A204.1 (cell line): ENCODE results near the gene FHIT.

ENCODE experiments used
- FAIRE-seq: peaks from 2 replicates; lab custom pipeline; 2012; peaks lifted over from hg19 to GRCh38; lab: Jason Lieb, UNC

FHIT gene

DNA sequence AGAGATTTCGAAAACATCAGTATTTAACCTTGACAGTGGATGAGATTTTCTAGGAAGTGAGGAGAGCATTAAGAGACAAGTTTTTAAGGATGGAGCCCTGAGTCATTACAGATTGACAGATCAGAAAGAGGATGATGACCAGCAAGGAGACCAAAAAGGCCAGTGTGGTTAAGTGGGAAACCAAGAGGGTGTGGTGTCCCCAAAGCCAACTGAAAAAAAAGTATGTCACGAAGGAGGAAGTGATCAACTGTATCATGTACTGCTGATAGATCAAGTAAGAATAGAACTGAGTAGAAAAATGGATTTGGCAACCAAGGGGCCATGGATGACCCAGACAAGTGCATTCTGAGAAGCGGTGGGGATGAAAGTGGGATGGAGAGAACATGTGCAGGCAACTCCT lies 491.8 kb downstream of the FHIT start:
- no peak for FAIRE-seq

DNA sequence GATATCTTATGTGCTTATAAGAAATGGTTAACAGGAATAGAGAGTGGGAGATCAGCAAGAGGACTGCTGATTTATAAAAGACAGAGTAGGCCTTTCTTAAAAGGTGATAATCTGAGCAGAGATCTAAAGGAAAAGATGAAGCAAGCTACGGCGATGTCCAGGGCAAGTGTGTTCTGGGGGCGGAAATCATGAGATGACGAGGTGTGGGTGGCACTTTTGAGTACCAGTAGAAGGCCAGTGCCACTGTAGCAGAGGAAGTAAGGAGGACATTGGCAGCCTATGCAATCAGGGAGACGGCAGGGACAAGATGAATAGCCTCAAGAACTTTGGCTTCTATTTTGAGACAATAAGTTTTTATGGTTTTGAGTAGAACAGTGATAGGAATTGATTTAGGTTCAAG lies 492.4 kb downstream of the FHIT start:
- no peak for FAIRE-seq

DNA sequence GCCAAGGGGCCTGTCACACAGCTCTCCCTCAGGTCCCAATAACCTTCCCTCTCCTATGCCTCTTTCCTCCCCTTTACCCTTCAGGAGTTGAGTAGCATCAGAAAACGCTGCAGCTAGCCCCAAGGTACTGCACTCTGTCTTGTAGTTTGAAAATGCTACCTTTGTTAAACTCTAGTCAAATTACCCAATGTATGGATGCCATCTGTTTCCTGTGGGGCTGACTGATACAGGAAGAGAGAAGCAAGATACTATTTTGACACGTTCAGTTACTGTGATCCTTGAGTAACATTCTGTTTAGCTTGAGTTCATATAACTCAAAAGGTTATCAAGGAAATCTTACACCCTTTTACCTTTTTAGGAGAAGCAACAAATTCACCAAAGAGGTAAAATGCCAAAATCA lies 493.1 kb downstream of the FHIT start:
- FAIRE-seq = no peak

DNA sequence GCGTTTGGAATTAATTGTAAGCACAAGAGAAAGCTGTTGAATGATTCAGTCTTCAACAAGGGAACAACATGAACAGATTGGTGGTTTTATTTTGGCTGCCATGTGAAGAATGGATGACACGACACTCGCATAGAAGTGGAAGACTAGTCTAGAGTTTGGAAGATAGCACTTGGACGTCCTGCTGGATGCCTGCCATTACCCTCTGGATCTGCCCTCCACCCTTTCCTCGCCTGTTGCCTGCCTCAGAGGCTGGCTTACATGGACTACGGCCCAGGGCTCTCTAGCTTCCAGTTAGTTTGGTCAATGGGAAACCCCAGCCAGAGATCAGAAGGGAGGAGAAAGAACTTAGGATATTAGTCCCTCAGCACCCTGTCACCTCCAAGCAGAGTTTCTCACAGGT lies 493.5 kb downstream of the FHIT start:
- FAIRE-seq = no peak

DNA sequence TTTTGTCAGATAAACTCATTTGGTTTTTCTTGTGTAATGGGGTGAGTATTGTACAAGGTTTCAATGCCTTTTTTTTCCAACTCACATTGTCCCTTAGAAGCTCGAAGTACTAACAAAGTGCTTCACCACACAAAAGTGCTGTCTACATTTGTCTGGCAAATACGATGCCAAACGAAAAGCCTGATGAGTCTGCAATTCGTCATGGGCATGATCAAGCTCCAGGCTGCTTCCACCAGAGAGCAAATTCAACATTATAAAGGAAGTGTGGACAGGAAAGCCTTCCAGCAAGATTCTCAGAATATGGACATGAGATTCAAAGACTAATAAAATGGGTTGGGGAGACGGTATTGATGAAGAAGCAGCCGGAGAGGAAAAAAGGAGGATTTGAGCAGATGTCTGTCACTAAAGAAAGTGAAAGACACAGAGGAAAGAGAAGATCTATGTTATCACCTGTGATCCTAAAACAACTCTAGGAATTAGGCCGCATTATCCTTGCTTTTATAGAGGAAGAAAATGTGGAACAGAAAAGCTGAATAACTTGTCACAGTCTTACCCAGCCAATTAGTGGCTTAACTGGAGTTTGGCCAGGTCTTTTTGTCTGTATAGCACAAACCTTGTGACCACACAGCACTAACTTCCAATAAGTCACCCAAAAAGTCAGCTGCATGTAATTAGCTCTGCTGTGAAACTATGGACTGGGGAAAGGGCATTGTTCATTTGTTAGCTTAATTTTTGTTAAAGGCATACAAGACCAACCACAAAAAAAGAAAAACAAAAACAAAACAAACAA lies 494.8 kb downstream of the FHIT start:
- FAIRE-seq = no peak

DNA sequence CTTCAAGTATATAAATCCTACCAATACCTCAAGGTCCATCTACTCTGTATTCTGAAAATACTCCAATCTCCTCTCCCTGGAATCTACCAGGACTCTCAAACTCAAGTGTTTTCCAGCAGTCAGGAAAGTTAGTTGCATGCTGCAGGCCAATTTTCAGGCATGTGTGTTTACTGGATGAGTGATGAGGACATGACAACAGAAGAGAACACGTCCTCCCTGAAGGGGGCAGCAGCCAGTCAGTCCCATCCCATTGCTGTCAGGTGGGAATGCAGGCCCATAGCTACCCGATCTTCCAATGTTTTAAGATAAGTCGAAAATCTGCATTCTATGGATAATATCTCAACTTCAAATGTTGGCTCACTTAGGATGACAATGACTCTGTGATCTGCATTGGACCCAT lies 496.2 kb downstream of the FHIT start:
- FAIRE-seq = no peak

DNA sequence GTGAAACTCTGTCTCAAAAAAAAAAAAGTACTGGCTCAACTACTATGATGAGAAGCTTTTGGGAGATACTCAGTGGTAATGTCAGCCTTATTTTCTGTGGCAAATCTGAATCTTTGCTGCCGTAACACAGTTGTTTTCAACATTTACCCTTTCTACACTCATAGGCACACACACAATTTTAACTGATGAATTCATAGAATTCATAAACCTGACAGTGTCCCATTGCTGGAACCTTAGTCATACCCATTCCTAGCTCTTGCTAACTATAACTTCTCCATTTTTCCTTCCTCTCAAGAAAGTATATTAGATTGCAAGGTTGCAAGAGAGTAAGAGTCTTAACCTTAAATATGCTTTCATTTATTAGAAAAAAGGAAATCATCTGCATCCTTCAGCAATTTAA lies 496.6 kb downstream of the FHIT start:
- no peak for FAIRE-seq

DNA sequence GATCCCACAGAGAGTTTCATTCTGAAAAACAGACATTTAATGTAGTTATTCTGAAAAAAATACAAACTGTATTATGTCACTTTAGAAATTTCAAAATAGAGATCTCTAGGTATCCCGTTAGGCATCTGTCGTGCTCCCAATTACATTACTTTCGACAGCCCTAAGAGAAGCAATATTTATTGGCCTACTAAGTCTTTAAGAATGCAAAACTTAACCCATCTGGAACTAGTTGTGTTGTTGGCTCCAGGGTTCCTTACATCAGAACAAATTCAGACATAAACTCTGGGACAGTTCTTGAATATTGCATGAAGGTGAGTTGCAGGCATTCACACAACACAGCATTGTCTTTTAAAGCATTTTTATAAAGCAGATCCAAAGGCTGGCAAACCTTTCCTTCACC lies 498.4 kb downstream of the FHIT start:
- no peak for FAIRE-seq

DNA sequence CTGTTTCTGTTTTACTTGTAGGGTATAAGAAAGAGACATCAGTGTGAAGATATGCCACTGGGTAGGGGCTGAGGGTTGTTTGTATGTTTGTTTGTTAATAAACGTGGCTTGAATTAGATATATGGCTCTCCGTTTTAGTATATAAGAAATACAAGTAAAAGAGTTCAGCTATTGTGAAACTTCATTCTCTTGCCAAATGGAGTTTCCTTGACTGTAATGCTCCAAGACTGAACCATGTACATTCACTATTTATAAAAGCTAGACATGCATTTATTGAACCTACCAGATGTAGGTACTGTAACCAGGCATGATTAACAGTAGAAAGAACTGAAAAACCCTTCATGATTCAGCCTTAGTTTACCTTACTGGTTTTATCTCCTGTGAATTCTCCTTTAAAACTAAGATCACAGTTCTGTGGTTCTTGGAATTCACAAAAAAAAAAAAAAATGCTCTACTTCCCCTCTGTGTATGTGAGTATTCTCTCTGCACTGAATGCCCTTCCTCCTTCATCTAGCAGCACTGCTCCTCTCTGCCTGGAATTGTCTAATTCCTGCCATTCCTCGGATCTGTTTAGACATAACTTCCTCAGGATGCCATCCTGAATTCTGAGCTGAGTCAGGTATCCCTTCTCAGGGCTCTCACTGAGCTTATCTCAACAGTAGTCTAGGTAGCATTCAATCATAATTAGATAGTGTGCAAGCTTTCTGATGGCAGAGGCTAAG lies 504.4 kb downstream of the FHIT start:
- FAIRE-seq = no peak

DNA sequence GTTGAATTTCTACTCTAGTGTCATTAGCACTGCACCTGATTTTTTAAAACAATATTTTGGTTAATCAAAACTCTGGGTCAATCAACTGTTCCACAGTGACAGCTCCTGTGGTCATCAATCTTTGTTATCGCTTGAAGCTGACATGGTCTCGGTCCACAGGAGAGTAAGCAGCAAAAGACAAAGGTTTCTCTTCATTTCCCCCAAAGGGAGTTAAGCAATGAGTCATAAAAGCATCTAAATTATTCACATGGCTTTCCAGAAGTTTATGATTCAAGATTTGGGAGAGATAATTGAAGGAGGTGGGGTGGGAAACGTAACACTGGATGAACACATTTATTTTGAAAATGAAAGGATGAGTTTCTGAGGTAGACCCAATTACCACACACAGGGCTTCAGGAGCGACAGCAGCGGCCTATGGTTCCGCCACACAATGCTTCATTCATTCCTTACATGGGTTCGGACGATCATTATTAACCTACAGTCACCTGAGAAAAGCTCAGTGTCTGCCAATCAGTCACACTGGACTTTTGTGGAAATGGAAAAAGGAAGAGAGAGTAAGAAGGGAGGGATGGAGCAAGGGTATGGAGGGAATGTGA lies 505.1 kb downstream of the FHIT start:
- FAIRE-seq = no peak

DNA sequence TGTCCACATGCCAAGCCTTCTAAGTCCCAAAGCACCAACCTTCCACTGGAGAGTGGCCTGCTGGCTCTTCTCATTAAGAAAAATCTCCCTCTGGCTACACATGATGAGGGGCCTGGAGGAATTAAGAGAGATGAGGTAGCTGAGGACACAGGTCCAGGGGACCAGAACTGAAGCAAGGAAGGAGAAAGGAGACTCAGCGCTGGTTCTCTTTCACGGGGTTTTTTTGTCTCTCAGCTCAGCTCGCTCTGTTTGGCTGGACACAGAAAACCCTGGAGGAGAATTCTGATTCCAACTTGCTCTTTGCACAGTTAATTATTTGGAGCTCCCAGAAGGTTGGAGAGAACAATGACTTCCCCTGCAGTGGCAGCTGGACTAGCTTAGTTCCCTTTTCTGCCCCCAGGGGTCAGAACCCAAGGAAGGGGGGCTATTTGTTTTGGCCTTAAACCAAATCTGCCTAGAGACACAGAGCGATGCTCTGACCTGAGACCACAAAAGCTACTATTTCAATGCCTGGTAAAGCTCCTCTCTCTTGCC lies 507.6 kb downstream of the FHIT start:
- FAIRE-seq = no peak

DNA sequence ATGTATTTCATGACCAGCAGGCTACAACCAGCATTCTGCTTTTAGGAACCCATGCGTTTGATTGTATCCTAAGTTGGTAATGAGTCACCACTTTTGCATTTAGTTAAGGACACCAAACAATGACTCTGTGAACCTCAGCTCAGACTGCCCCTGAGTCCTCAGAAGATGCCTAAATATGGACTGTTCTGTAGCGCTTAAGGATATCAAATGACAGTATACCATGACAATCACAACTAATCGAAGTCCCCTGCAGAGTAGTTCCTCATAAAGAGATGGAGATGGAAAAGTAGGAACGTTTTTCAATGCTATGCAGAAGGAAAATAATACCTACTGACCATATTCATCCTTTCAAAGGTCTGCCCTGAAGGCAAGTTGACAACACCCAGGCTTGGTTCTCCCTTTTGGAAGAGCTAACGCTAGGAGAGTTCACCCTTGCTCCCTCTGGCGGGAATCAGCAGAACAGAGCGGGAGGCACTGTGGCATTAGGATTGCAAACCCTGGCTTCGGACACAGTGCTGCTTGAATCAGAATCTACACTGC lies 508.6 kb downstream of the FHIT start:
- no peak for FAIRE-seq

DNA sequence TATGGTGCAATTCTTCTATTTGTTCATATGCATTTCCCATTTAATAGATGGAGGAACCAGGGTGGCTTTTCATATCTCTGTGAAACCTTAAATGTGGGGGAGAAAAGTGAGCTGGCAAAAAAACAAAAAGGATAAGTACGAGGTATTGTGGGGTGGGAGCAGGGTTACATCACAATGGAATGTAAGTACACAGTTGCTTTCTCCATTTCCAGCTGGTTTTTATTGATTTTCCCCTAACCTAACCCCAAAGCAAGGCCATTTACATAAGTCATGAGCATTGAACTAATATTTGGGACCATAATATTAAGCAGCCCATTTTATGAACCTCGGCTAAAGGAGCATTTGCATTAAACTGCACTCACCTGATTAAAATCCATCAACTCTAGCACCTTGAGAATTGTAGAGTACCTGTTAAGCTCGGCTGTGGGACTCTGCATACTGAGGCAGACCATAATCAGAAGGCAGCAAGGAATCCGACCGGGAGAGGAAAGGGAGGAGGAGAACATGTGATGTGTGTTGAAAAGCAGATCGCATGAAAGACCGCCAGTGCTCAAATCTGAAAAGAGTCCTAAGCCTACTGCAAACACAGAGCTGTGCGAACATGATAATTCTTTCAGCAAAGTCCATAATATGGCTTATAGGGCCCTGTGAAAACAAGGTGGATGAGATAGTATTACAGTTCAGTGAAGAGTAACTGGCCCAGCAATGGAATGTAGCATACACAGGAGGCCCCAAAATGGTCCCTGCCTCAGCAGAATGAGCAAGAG lies 513.4 kb downstream of the FHIT start:
- no peak for FAIRE-seq

DNA sequence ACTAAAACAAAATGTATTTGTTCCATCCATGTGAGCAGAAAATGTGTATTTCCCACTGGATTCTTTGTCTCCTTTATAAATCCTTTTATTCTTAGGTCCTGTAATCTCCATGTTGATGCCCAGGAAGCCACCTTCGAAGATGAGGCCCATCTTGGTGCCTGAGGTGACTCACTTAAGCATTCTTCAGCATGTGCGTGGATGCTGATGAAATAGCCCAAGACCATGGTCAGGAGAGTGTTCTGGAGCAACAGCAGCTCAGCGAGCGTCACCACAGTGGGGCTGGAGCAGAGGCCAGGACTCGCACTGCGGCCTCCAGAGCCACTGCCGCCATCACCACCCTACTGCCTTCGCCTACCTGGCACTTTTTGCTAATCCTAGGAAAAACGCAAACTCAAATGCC lies 520.9 kb downstream of the FHIT start:
- no peak for FAIRE-seq

DNA sequence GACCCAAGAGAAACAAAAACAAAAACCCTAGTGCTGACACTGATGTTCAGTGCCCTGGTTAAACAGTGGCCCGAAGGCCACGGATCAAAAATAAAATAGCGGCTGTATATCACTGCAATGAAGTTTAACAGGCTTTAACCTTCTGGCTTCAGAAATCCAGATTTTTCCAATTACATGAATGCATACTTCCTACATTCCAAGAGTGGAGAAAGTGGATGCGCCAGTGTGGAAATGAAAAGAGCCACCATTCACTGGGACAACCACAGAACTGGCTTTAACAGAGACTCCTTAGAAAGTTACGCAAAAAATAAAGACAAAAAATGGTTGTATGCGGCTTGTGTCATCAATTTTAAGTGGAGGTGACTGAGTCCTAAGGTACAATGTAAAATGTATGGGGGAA lies 522.2 kb downstream of the FHIT start:
- FAIRE-seq = no peak

DNA sequence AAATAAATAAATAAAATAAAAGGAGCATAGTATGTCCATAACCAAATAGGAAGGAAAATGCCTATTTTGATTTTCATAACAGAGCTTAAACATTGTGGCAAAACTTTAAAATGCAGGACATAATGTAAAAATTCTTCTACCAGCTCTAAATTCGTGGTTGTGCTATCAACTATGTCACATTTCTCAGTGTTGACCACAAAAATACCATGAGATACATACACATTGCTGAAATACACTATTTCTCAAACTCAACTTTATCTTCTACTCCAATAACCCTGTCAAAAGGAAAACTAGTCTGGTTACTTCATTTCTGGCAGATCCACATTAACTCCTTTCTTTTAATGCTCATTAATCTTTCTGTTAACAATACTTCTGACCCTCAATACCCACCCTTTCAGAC lies 523.2 kb downstream of the FHIT start:
- FAIRE-seq = no peak

DNA sequence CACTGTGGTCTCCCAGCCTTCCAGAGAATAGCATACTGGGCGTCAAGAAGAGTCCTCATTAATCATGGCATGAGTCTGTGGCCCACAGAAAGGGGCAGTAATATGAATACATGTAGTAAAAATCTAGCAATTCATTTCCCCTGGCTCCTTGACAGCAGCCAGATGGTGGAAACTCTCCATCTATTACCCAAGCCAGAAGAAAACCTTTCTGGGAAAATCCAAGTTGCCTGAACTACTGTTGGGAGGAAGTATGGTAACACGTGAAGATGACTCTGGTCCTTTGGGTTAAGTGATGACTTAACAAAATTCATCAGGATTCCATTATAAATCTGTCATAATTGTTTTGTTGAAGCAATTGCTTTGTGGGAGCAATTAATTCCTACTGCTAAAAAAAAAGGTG lies 530.5 kb downstream of the FHIT start:
- FAIRE-seq = no peak

DNA sequence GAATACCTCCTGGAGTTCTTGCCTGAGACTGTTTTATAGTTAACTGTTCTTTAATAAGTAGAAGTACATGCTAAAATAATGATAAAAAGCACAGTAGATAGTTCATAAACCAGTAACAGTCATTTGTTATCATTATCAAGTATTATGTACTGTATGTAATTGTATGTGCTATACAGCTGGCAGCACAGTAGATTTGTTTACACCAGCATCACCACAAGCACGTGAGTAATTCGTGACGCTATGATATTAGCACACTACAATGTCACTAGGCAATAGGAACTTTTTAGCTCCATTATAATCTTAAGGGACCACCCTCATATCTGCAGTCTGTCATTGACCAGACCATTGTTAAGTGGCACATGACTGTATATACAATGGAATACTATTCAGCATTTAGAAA lies 534.7 kb downstream of the FHIT start:
- no peak for FAIRE-seq

DNA sequence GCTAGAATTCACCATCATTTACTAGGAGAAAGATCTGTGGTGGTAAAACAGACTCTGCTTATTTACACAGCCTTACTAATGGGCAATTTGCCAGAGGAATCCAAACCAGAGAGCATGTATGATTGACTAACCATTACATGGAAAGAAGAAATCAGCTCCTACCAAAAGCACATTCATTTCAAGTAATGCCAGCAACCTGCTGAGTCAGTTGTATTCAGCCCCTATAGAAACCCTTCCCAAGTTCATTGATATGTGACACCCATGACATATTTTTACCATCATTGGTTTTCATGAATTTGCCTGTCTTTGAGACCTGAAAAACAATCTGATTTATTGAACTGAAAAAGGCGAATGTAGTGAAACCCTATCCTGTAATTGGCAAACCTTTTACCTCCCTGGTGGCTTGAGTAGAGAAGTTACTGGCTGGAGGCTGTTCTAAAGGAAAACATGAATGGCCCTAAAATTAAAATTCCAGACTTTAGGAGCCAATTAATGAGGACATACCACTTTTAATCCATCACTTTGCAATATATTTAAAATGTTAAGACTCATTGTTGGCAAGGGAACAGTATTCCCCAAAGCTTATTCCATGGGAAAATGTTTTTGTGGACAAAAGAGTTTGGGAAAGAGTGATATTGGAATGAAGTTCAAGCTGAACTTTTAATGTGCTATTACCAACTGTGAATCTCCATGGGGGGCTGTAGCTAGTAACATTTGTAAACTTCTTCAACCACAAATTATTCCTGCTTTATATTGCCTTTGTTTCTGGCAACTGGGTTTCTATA lies 542.9 kb downstream of the FHIT start:
- FAIRE-seq = no peak

DNA sequence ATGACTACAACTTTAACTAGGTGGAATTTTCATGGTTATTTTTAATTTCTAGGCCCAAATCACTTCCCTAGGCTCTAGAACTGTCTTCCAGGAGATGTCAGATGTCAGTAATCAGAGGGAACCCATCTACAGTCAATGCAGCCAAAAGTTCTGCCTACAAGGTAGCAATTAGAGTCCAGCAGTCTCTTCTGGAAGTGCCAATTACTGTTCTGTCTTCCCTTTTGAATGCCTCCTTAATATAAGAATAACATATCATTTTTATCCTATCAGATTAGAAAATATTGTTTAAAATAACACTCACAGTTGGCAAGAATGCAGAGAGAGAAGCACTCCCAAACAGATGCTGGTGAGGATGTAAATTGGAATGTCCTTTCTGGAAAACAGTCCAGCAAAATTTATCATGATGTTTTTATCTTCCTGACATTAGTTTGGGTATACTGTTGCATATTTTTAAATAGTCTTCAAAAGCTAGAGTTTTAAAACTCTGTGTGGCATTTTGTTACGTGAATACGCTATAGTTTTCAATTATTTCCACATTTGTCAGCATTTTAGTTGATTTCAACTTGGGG lies 543.7 kb downstream of the FHIT start:
- FAIRE-seq = no peak
